ENCODE results near the gene SPRED1. TPM values are rescaled to one million over a fixed set of nuclear protein-coding genes. Genes with fewer than 3 reads are reported as not detected.

The SPRED1 gene
- total and polyA plus RNA-seq, 2 experiments from 2014 or later: 11.4 to 44.0 TPM

DNA sequence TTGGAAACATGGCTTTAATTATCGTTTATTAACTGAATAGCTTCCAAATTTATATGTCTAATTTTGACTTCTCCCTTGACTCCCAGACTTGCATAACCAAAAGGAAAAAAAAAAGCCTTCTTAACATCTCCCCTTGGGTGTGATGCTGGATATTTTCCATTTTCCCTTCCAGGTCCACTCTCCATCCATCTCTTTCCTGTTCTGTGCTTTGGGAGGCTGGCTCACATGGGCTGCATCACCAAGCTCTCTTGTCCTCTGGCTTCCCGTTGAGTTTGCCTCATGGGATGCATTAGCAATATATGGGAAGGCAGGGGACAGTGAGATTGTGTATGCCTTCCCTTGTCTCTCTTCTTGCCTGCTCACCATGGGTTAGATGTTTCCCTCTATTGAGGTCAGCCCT lies 123.4 kb downstream of the SPRED1 start (continued):
- TF ChIP-seq ZNF462 (CRISPR knock-in tag; IDR thresholded peaks at IDR 0.05): no peak
- TF ChIP-seq EZH2phosphoT487 (IDR thresholded peaks at IDR 0.05; ENCODE audit: unreplicated experiment): no peak
- no peak for TF ChIP-seq CTCF (conservative IDR thresholded peaks at IDR 0.05; ENCODE audit: low read depth in 2 of 2)
- no peak for TF ChIP-seq CREB1 (CRISPR knock-in tag; IDR thresholded peaks at IDR 0.05; ENCODE audit: low read depth)
- no peak for TF ChIP-seq EZH2 (IDR thresholded peaks at IDR 0.05; ENCODE audit: low read depth, unreplicated experiment)
- TF ChIP-seq, protein P1, sequence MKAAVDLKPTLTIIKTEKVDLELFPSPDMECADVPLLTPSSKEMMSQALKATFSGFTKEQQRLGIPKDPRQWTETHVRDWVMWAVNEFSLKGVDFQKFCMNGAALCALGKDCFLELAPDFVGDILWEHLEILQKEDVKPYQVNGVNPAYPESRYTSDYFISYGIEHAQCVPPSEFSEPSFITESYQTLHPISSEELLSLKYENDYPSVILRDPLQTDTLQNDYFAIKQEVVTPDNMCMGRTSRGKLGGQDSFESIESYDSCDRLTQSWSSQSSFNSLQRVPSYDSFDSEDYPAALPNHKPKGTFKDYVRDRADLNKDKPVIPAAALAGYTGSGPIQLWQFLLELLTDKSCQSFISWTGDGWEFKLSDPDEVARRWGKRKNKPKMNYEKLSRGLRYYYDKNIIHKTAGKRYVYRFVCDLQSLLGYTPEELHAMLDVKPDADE (IDR thresholded peaks at IDR 0.05): no peak
- no peak for TF ChIP-seq STAT1 (IDR thresholded peaks at IDR 0.05; ENCODE audit: unreplicated experiment)
- TF ChIP-seq POLR2AphosphoS5 (IDR thresholded peaks at IDR 0.05; ENCODE audit: low read depth): no peak
- TF ChIP-seq NANOG (IDR thresholded peaks at IDR 0.05; ENCODE audit: borderline replicate concordance): no peak
- no peak for TF ChIP-seq JUNB (IDR thresholded peaks at IDR 0.05; ENCODE audit: unreplicated experiment)
- no peak for TF ChIP-seq ZNF114 (CRISPR knock-in tag; IDR thresholded peaks at IDR 0.05)
- no peak for TF ChIP-seq ZNF331 (CRISPR knock-in tag; IDR thresholded peaks at IDR 0.05; ENCODE audit: low read depth)

Data from GM23338 (cell line).